Stomach (tissue), 9 donors: Measurements from ENCODE around the gene DNAH14. TPM values are rescaled to one million over a fixed set of nuclear protein-coding genes. Genes with fewer than 3 reads are reported as not detected.
"Not testable (repeated sequence)": the region's sequence is repeated elsewhere in the genome, so short reads cannot be mapped to it uniquely, and the experiment has no call there.

Experiments
- DNase-seq, 2 donors: peaks; one replicate each; pipeline versions ENCODE4 v3.0.0 to v3.0.0-alpha.2; 2013 to 2019
- H3K27ac ChIP-seq, 5 donors: fragments of 200-600 bp in 4 of 5; sonication (generic) in 4 of 5; one replicate each; pipeline ENCODE4 v1.5.1; 2013 to 2019; ENCODE audit warnings: mild to moderate bottlenecking in 1 of 5, moderate library complexity in 1 of 5
- H3K27me3 ChIP-seq, 3 donors: fragments of 200-600 bp; sonication (generic); one replicate each; pipeline ENCODE4 v1.5.1; 2017 to 2019; ENCODE audit warnings: mixed run types in 1 of 3
- H3K36me3 ChIP-seq, 4 donors: fragments of 200-600 bp; sonication (generic); 1 replicate in 3 of 4; 2 replicates in 1 of 4; pipeline ENCODE4 v1.5.1; 2016 to 2019
- H3K4me1 ChIP-seq, 4 donors: fragments of 200-600 bp; sonication (generic); one replicate each; pipeline ENCODE4 v1.5.1; 2016 to 2019
- H3K4me3 ChIP-seq, 4 donors: fragments of 200-600 bp; sonication (generic) in 3 of 4; one replicate each; pipeline ENCODE4 v1.5.1; 2016 to 2019; ENCODE audit warnings: mild to moderate bottlenecking in 1 of 4
- H3K9me3 ChIP-seq, 4 donors: fragments of 200-600 bp; sonication (generic); one replicate each; pipeline ENCODE4 v1.5.1; 2016 to 2019
- EP300 ChIP-seq: sonication (generic); formaldehyde crosslinking; IDR thresholded peaks from one replicate; pipeline ENCODE4 v1.6.1; 2017; ENCODE audit warnings: antibody characterized with exemption
- POLR2A ChIP-seq, 4 donors: fragments of 450-650 bp; IDR thresholded peaks; one replicate each; pipeline ENCODE4 v1.6.1; 2016; ENCODE audit warnings: antibody characterized with exemption in 4 of 4, control low read depth in 2 of 4, mild to moderate bottlenecking in 1 of 4, moderate library complexity in 1 of 4
- POLR2AphosphoS5 ChIP-seq, 3 donors: sonication (generic); formaldehyde crosslinking; IDR thresholded peaks; one replicate each; pipeline ENCODE4 v1.6.1; 2016; ENCODE audit warnings: antibody characterized with exemption in 3 of 3
- WGBS, 5 donors: extraction: QIAGEN DNeasy Blood & Tissue Kit in 3 of 5; methylation state at CpG; one replicate each; pipeline versions ENCODE4 v1.1.5 to v1.1.7; 2013 to 2018; 5-methylcytosine and 5-hydroxymethylcytosine counted together
- intact Hi-C: fragments of 100-400 bp; cut with DNase I; formaldehyde crosslinking; loops from one replicate; pipeline ENCODE4 v1.15.1; 2023; ENCODE audit warnings: low total_unique reads
- polyA plus RNA-seq, 3 donors: library from polyadenylated mRNA; stranded (reverse); fragments of 200-250 nt; gene quantifications; one replicate each; pipeline ENCODE4 v1.2.3, GENCODE V29; 2013
- total RNA-seq, 5 donors: library from RNA; depleted of rRNA; stranded (reverse); fragments of >200 nt; gene quantifications; one replicate each; pipeline versions ENCODE4 v1.1.0 to v1.2.3, GENCODE V29; 2014 to 2016
- TF ChIP-seq, protein P1 (sequence below), 7 experiments: fragments of 450-650 bp in 4 of 7; fragments of 200-600 bp in 3 of 7; sonication (generic) in 3 of 7; IDR thresholded peaks; one replicate each; pipeline ENCODE4 v1.5.1; 2016 to 2019; ENCODE audit warnings: antibody characterized with exemption in 7 of 7, control low read depth in 2 of 7, mild to moderate bottlenecking in 1 of 7
- donor health status: healthy with polysubstance abuse.
- donor health status: Bipolar disorder and iron deficiency.
- donor health status: healthy.

DNAH14 gene
- total and polyA plus RNA-seq, 8 donors, result 1.7 to 158 (median 6.2) TPM

DNA sequence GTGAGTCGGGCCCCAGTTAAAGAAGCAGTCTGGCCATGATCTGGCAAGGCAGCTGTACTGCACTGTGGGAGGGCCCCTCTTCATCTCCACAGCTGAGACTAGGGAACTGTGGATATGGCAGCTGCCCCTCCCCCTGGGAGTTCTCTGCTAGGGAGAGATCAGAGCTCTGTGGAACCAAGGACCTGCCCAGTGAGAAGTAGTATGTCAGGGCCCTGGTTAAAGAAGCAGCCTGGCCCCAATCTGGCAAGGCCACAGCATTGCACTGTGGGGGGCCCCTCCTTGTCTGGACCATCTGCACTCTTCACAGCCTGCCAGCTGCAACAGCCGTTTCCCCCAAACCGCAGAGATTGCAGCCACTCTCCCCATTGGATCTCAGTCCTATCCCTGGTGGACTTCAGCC is 208.5 kb downstream of the DNAH14 start:
- peaks cover 0 to 21% (median 12%) of the 10 kb centered on the region in 4 donors for H3K9me3 ChIP-seq
- intact Hi-C loops, result no loop called here
- no peaks in the 10 kb centered on the region for H3K4me1 ChIP-seq
- no peaks in the 10 kb centered on the region for H3K27me3 ChIP-seq
- no peaks in the 10 kb centered on the region for H3K36me3 ChIP-seq
- no peak overlapping the region for H3K27ac ChIP-seq
- H3K4me3 ChIP-seq, result no peak overlapping the region
- TF ChIP-seq POLR2AphosphoS5 (IDR thresholded peaks at IDR 0.05) (no peak), POLR2A (IDR thresholded peaks at IDR 0.05) (no peak), EP300 (no peak)
- TF ChIP-seq, protein P1, sequence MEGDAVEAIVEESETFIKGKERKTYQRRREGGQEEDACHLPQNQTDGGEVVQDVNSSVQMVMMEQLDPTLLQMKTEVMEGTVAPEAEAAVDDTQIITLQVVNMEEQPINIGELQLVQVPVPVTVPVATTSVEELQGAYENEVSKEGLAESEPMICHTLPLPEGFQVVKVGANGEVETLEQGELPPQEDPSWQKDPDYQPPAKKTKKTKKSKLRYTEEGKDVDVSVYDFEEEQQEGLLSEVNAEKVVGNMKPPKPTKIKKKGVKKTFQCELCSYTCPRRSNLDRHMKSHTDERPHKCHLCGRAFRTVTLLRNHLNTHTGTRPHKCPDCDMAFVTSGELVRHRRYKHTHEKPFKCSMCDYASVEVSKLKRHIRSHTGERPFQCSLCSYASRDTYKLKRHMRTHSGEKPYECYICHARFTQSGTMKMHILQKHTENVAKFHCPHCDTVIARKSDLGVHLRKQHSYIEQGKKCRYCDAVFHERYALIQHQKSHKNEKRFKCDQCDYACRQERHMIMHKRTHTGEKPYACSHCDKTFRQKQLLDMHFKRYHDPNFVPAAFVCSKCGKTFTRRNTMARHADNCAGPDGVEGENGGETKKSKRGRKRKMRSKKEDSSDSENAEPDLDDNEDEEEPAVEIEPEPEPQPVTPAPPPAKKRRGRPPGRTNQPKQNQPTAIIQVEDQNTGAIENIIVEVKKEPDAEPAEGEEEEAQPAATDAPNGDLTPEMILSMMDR (IDR thresholded peaks at IDR 0.05), result no peak
- no peak for DNase-seq
- 71 to 85% (median 76%) methylated on average over 3 of the region's 3 CpGs for WGBS, 5 donors

- Histone ChIP-seq H3K27me3 (no peaks in the 10 kb centered on the region), H3K36me3 (no peaks in the 10 kb centered on the region), H3K27ac (no peak overlapping the region), H3K4me1 (no peaks in the 10 kb centered on the region), H3K9me3 (no peaks in the 10 kb centered on the region), H3K4me3 (no peak overlapping the region)
- DNase-seq, result no peak
- TF ChIP-seq POLR2A (IDR thresholded peaks at IDR 0.05), result no peak
- no peak for TF ChIP-seq EP300
- no peak for TF ChIP-seq POLR2AphosphoS5 (IDR thresholded peaks at IDR 0.05)
- TF ChIP-seq, protein P1 (IDR thresholded peaks at IDR 0.05), result no peak
- intact Hi-C loops, result no loop called here
Measured at GRCh38 chr1:225143001-225143400, 213.5 kb downstream of the DNAH14 start.

- H3K4me3 ChIP-seq, result no peak overlapping the region
- intact Hi-C loops, result no loop called here
- no peaks in the 10 kb centered on the region for H3K9me3 ChIP-seq
- no peak for DNase-seq
- no peak overlapping the region for H3K27ac ChIP-seq
- no peaks in the 10 kb centered on the region for H3K4me1 ChIP-seq
- 65 to 92% (median 83%) methylated on average over 4 to 5 of the region's 5 CpGs for WGBS, 5 donors
- H3K36me3 ChIP-seq, result no peaks in the 10 kb centered on the region
- no peaks in the 10 kb centered on the region for H3K27me3 ChIP-seq
- TF ChIP-seq, protein P1 (IDR thresholded peaks at IDR 0.05), result no peak
- TF ChIP-seq POLR2A (IDR thresholded peaks at IDR 0.05), result no peak
- no peak for TF ChIP-seq EP300
- no peak for TF ChIP-seq POLR2AphosphoS5 (IDR thresholded peaks at IDR 0.05)
Measured at GRCh38 chr1:225146478-225146877, 217.0 kb downstream of the DNAH14 start.

DNA sequence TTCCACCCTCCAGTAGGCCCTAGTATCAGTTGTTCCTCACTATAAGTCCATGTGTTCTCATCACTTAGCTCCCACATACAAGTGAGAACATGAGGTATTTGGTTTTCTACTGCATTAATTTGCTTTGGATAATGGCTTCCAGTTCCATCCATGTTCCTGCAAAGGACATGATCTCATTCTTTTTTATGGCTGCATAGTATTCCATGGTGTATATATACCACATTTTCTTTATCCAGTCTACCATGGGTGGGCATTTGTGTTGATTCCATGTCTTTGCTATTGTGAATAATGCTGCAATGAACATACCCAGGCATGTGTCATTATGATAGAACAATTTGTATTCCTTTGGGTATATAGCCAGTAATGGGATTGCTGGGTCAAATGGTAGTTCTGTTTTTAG is 218.3 kb downstream of the DNAH14 start:
- H3K36me3 ChIP-seq, H3K4me1 ChIP-seq, H3K4me3 ChIP-seq, DNase-seq, intact Hi-C loops, H3K27ac ChIP-seq, H3K27me3 ChIP-seq, H3K9me3 ChIP-seq: not testable (repeated sequence)

DNA sequence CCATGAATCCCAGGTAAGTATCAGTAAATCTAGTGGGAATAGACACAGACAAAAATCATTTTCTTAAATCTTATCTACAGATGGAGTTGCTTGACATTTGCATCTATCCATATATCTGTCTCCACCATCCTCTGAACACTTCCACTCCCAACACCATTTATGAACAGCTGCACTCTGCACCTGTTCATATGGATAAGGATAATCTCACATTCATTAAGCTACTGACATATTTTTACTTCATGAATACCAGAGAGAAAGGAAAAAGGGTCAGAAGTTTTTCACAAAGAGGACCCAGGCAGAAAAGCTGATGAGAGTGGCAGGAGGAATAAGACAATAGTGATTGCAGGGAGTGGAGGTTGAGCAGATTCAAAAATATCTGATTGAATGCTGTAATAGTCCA is 222.6 kb downstream of the DNAH14 start:
- H3K27ac ChIP-seq, result no peak overlapping the region
- TF ChIP-seq POLR2AphosphoS5 (IDR thresholded peaks at IDR 0.05) (no peak), POLR2A (IDR thresholded peaks at IDR 0.05) (no peak), EP300 (no peak)
- TF ChIP-seq, protein P1 (IDR thresholded peaks at IDR 0.05), result no peak
- no peaks in the 10 kb centered on the region for H3K36me3 ChIP-seq
- intact Hi-C loops, result no loop called here
- no peak for DNase-seq
- H3K9me3 ChIP-seq, result no peaks in the 10 kb centered on the region
- no peaks in the 10 kb centered on the region for H3K4me1 ChIP-seq
- no peaks in the 10 kb centered on the region for H3K27me3 ChIP-seq
- no peak overlapping the region for H3K4me3 ChIP-seq
